GM12875 (cell line): ENCODE measurements around the gene ASPSCR1.
A peak's percentile ranks its signal among the peaks of the same experiment; 100 is the strongest.

Experiments used
- H3K4me3 ChIP-seq: one replicate; pipeline ENCODE4 v1.5.1; 2011; ENCODE audit warnings: low read depth, low read length, control low read depth
- CTCF ChIP-seq: IDR thresholded peaks from 2 replicates; pipeline ENCODE4 v1.5.1; 2011; ENCODE audit warnings: low read depth, mild to moderate bottlenecking, control low read depth, inconsistent platforms, low read length, moderate library complexity, borderline replicate concordance; ENCODE audit not compliant: insufficient read depth

The ASPSCR1 gene

GRCh38 chr17:82050761-82051641 is 73.6 kb downstream of the ASPSCR1 start:
- no peak for TF ChIP-seq CTCF
- peak overlapping the region; percentile 85 for H3K4me3 ChIP-seq

GRCh38 chr17:82051776-82052637 is 74.6 kb downstream of the ASPSCR1 start, which contains the start of the genes GPS1 and RFNG:
GPS1 (plus strand) TSS chr17:82051898; CDS start chr17:82051932, 34 bp downstream.
RFNG (minus strand) TSS chr17:82051811; CDS start chr17:82051766, 45 bp downstream.
- H3K4me3 ChIP-seq: peak within 1 kb of the TSS; percentile 85

GRCh38 chr17:82052638-82053059 is 75.2 kb downstream of the ASPSCR1 start:
- TF ChIP-seq CTCF: no peak
- H3K4me3 ChIP-seq: peak overlapping the region; percentile 85

More at GRCh38 chr17:82051776-82052637, 74.6 kb downstream of the ASPSCR1 start, which contains the start of the genes GPS1 and RFNG:
- no peak for TF ChIP-seq CTCF

GRCh38 chr17:82053130-82053529 is 75.7 kb downstream of the ASPSCR1 start:
- no peak overlapping the region for H3K4me3 ChIP-seq
- TF ChIP-seq CTCF: no peak

GRCh38 chr17:82053556-82054263 is 76.3 kb downstream of the ASPSCR1 start:
- TF ChIP-seq CTCF: no peak
- H3K4me3 ChIP-seq: no peak overlapping the region

GRCh38 chr17:82054351-82055022 is 77.1 kb downstream of the ASPSCR1 start:
- TF ChIP-seq CTCF: no peak
- H3K4me3 ChIP-seq: no peak overlapping the region
